Effector memory CD4-positive, alpha-beta T cell (primary cell): Measurements from ENCODE around the gene UEVLD.

Experiments
- DNase-seq, 3 donors: peaks; one replicate each; pipeline ENCODE4 v3.0.0-alpha.2; 2020
- H3K27ac ChIP-seq: 2 replicates; pipeline ENCODE4 v1.7.0; 2013; ENCODE audit warnings: mild to moderate bottlenecking, low read length, moderate library complexity; ENCODE audit not compliant: insufficient read depth, poor library complexity, severe bottlenecking
- H3K27me3 ChIP-seq: replicated peaks from 2 replicates; pipeline ENCODE4 v1.7.0; 2013; ENCODE audit warnings: mild to moderate bottlenecking, low read length; ENCODE audit not compliant: insufficient read depth, control insufficient read depth, poor library complexity, severe bottlenecking
- H3K36me3 ChIP-seq: 2 replicates; pipeline ENCODE4 v1.7.0; 2013; ENCODE audit warnings: mild to moderate bottlenecking, low read length, moderate library complexity; ENCODE audit not compliant: control insufficient read depth, insufficient read depth
- H3K4me1 ChIP-seq: 2 replicates; pipeline ENCODE4 v1.7.0; 2013; ENCODE audit warnings: low read length, mild to moderate bottlenecking; ENCODE audit not compliant: control insufficient read depth, insufficient read depth, poor library complexity, severe bottlenecking
- H3K4me3 ChIP-seq: 2 replicates; pipeline ENCODE4 v1.7.0; 2013; ENCODE audit warnings: low read length, low read depth, mild to moderate bottlenecking; ENCODE audit not compliant: insufficient read depth, poor library complexity, severe bottlenecking
- H3K9me3 ChIP-seq: 2 replicates; pipeline ENCODE4 v1.7.0; 2013; ENCODE audit warnings: mild to moderate bottlenecking, low read length, moderate library complexity; ENCODE audit not compliant: control insufficient read depth

The UEVLD gene

DNA sequence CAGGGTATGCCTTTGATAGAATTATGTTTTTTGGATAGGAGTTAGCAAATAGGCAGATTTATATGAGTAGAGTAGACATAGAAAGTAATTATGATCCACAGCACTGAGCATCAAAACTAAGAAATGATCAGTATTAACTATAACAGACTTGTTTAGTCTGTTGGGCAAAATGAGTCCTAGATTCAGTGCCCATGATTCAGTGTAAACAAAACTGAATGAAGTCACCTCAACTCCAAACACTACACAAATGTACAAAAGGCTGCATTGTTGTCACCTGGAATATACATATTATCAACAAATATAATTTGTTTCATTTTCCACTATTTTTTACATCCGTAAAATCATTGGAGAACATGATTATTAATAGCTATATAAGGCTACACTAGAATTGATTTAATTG, 6.7 kb downstream of the UEVLD start:
- DNase-seq, result no peak
- no peak overlapping the region for H3K4me3 ChIP-seq
- no peaks in the 10 kb centered on the region for H3K9me3 ChIP-seq
- H3K36me3 ChIP-seq, result no peaks in the 10 kb centered on the region
- no peak overlapping the region for H3K27ac ChIP-seq
- no peaks in the 10 kb centered on the region for H3K4me1 ChIP-seq
- H3K27me3 ChIP-seq, result no peaks in the 10 kb centered on the region

- no peak for DNase-seq
- Histone ChIP-seq H3K36me3 (no peaks in the 10 kb centered on the region), H3K4me3 (no peak overlapping the region), H3K4me1 (no peaks in the 10 kb centered on the region), H3K9me3 (no peaks in the 10 kb centered on the region), H3K27ac (no peak overlapping the region), H3K27me3 (no peaks in the 10 kb centered on the region)
Observed at GRCh38 chr11:18580113-18580766, 8.3 kb downstream of the UEVLD start.

GRCh38 chr11:18578975-18579598, 9.4 kb downstream of the UEVLD start:
- Histone ChIP-seq H3K27ac (peak overlapping the region; percentile 6), H3K4me3 (peak overlapping the region; percentile 27)

GRCh38 chr11:18575361-18575760, 13.2 kb downstream of the UEVLD start:
- no peak overlapping the region for H3K4me3 ChIP-seq
- DNase-seq, result no peak
- peaks cover 1% of the 10 kb centered on the region for H3K36me3 ChIP-seq
- H3K27me3 ChIP-seq, result no peaks in the 10 kb centered on the region
- no peak overlapping the region for H3K27ac ChIP-seq
- H3K9me3 ChIP-seq, result no peaks in the 10 kb centered on the region
- H3K4me1 ChIP-seq, result no peaks in the 10 kb centered on the region

More at GRCh38 chr11:18578975-18579598, 9.4 kb downstream of the UEVLD start:
- H3K9me3 ChIP-seq, result no peaks in the 10 kb centered on the region
- no peaks in the 10 kb centered on the region for H3K36me3 ChIP-seq
- no peaks in the 10 kb centered on the region for H3K27me3 ChIP-seq
- DNase-seq, result no peak
- H3K4me1 ChIP-seq, result no peaks in the 10 kb centered on the region

GRCh38 chr11:18567081-18567480, 21.5 kb downstream of the UEVLD start:
- Histone ChIP-seq H3K36me3 (peaks cover 12% of the 10 kb centered on the region), H3K4me3 (no peak overlapping the region), H3K27ac (no peak overlapping the region), H3K27me3 (no peaks in the 10 kb centered on the region), H3K4me1 (no peaks in the 10 kb centered on the region), H3K9me3 (no peaks in the 10 kb centered on the region)
- DNase-seq, result no peak

DNA sequence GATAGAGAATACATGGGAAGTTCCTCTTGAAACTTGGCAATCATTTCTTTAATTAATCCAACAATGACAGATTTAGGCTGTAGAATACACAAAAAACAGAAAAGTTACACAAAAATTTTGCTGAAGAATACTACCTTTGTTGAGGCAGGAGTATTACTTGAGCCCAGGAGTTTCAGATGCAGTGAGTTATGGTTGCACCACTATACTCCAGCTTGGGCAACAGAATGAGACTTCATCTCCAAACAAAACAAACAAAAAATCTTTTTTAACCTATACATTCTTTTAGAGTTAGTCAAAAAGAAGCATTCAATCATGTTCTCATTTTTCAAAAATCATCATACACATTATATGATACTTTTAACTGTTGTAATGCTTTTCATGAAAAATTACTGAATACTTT, 22.1 kb downstream of the UEVLD start:
- Histone ChIP-seq H3K4me3 (no peak overlapping the region), H3K36me3 (peaks cover 12% of the 10 kb centered on the region), H3K27ac (no peak overlapping the region), H3K9me3 (no peaks in the 10 kb centered on the region), H3K27me3 (no peaks in the 10 kb centered on the region), H3K4me1 (no peaks in the 10 kb centered on the region)
- no peak for DNase-seq

- H3K4me1 ChIP-seq, result no peaks in the 10 kb centered on the region
- H3K27ac ChIP-seq, result no peak overlapping the region
- no peaks in the 10 kb centered on the region for H3K27me3 ChIP-seq
- no peak overlapping the region for H3K4me3 ChIP-seq
- no peak for DNase-seq
- no peaks in the 10 kb centered on the region for H3K36me3 ChIP-seq
- no peaks in the 10 kb centered on the region for H3K9me3 ChIP-seq
Observed at GRCh38 chr11:18564149-18564548, 24.4 kb downstream of the UEVLD start.

GRCh38 chr11:18563090-18563730, 25.3 kb downstream of the UEVLD start:
- Histone ChIP-seq H3K36me3 (no peaks in the 10 kb centered on the region), H3K27ac (no peak overlapping the region), H3K4me1 (no peaks in the 10 kb centered on the region), H3K27me3 (no peaks in the 10 kb centered on the region), H3K4me3 (no peak overlapping the region), H3K9me3 (no peaks in the 10 kb centered on the region)
- DNase-seq, result no peak

- Histone ChIP-seq H3K27ac (no peak overlapping the region), H3K27me3 (no peaks in the 10 kb centered on the region), H3K4me3 (no peak overlapping the region), H3K36me3 (no peaks in the 10 kb centered on the region), H3K9me3 (no peaks in the 10 kb centered on the region), H3K4me1 (no peaks in the 10 kb centered on the region)
- DNase-seq, result no peak
Observed at GRCh38 chr11:18548001-18548400, 40.5 kb downstream of the UEVLD start.
